CD1c-positive myeloid dendritic cell (primary cell): ENCODE measurements around the gene STOM.
A peak's percentile ranks its signal among the peaks of the same experiment; 100 is the strongest.
"Not testable (repeated sequence)": the region's sequence is repeated elsewhere in the genome, so short reads cannot be mapped to it uniquely, and the experiment has no call there.

ENCODE experiments used
- DNase-seq: peaks from one replicate; pipeline ENCODE4 v3.0.0-alpha.2; 2016; ENCODE audit errors: extremely low spot score

The STOM gene

GRCh38 chr9:121301881-121302286, 68.2 kb downstream of the STOM start:
- no peak for DNase-seq

GRCh38 chr9:121300283-121301119, 69.5 kb downstream of the STOM start:
- DNase-seq: no peak

GRCh38 chr9:121299467-121300282, 70.4 kb downstream of the STOM start:
- no peak for DNase-seq

- peak; percentile 37 for DNase-seq
These were observed 71.2 kb downstream of the STOM start for GRCh38 chr9:121298689-121299466.

GRCh38 chr9:121298016-121298538, 72.0 kb downstream of the STOM start:
- DNase-seq: no peak

GRCh38 chr9:121297389-121297788, 72.7 kb downstream of the STOM start:
- peak; percentile 70 for DNase-seq

GRCh38 chr9:121296213-121297127, 73.6 kb downstream of the STOM start:
- no peak for DNase-seq

- DNase-seq: no peak
These were observed 74.3 kb downstream of the STOM start for GRCh38 chr9:121295662-121296191.

GRCh38 chr9:121294866-121295661, 75.0 kb downstream of the STOM start:
- DNase-seq: no peak

GRCh38 chr9:121294151-121294743, 75.8 kb downstream of the STOM start:
- DNase-seq: no peak

- DNase-seq: no peak
These were observed 77.2 kb downstream of the STOM start for GRCh38 chr9:121292801-121293241.

GRCh38 chr9:121292051-121292450, 78.0 kb downstream of the STOM start:
- DNase-seq: no peak

GRCh38 chr9:121291536-121291935, 78.5 kb downstream of the STOM start:
- DNase-seq: not testable (repeated sequence)

- DNase-seq: no peak
These were observed 80.2 kb downstream of the STOM start for GRCh38 chr9:121289772-121290370.

- peak; percentile 60 for DNase-seq
These were observed 80.9 kb downstream of the STOM start for GRCh38 chr9:121289026-121289771.
